OCI-LY7 (cell line): Measurements from ENCODE around the gene CLEC2L.

Experiments used
- CTCF ChIP-seq: fragments of 200-600 bp; sonication (generic); conservative IDR thresholded peaks from 2 replicates; pipeline ENCODE4 v1.5.1; 2014; ENCODE audit warnings: mild to moderate bottlenecking, antibody characterized with exemption, low read length, moderate library complexity, mixed read lengths
- EZH2phosphoT487 ChIP-seq: fragments of 200-600 bp; sonication (generic); IDR thresholded peaks from 2 replicates; pipeline ENCODE4 v1.6.1; 2018; ENCODE audit warnings: low read depth, borderline replicate concordance, mild to moderate bottlenecking, mixed run types, antibody characterized with exemption, low read length, moderate library complexity, mixed read lengths

GRCh38 chr7:139571651-139572050 lies 48.2 kb downstream of the CLEC2L start:
- TF ChIP-seq CTCF (no peak), EZH2phosphoT487 (no peak)
